GM23248 (cell line): ENCODE measurements around the gene IRAG1.

Experiments
- EZH2 ChIP-seq: fragments of 200-600 bp; sonication (generic); IDR thresholded peaks from 2 replicates; pipeline ENCODE4 v1.6.1; 2018; ENCODE audit warnings: antibody characterized with exemption, mild to moderate bottlenecking; ENCODE audit not compliant: insufficient read depth, poor library complexity, severe bottlenecking
- EZH2phosphoT487 ChIP-seq: fragments of 200-600 bp; sonication (generic); IDR thresholded peaks from 2 replicates; pipeline ENCODE4 v1.6.1; 2018; ENCODE audit warnings: antibody characterized with exemption, moderate library complexity, mild to moderate bottlenecking, low read depth; ENCODE audit not compliant: insufficient read depth

- TF ChIP-seq EZH2 (no peak), EZH2phosphoT487 (no peak)
Observed at GRCh38 chr11:10708131-10708530, 14.6 kb upstream of the IRAG1 start.
